ENCODE measurements around the gene HOMER1. TPM values are rescaled to one million over a fixed set of nuclear protein-coding genes. Genes with fewer than 3 reads are reported as not detected.

The HOMER1 gene
- total and polyA plus RNA-seq, 9 of the 15 experiments (the other 6 are each of a cell fraction or from before 2014, with no cell fraction given), result 6.3 to 39.9 (median 9.9) TPM

DNA sequence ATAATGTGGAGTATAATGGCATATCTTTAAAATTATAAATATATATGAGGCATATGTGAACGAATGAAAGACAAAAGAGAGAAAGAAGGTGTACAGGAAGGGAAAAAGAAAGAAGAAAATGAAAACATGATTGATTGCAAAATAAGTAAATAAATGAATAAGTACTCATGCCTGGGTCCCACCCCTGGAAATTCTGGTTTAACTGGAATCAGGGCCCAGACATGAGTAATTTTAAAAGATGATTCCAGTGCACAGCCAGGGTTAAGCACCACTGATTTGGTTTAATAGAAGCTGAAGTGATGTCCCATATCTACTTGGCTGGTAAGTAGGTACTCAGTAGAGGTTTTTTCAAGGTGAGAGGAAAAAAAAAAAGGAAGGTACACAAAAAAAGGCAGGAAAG lies 34.0 kb upstream of the HOMER1 start (continued):
- TF ChIP-seq SPI1 (IDR thresholded peaks at IDR 0.05; ENCODE audit: borderline replicate concordance, low read depth, low read length) (no peak), NFIX (CRISPR knock-in tag; IDR thresholded peaks at IDR 0.05; ENCODE audit: low read depth) (no peak), NR0B1 (IDR thresholded peaks at IDR 0.05; ENCODE audit: partially characterized antibody) (no peak), MEF2D (tag; conservative IDR thresholded peaks at IDR 0.05; ENCODE audit: low read depth) (no peak), RBM34 (IDR thresholded peaks at IDR 0.05; ENCODE audit: borderline replicate concordance, insufficient read depth, low read length) (no peak), HES1 (IDR thresholded peaks at IDR 0.05; ENCODE audit: low read depth) (no peak), RBM22 (IDR thresholded peaks at IDR 0.05; ENCODE audit: low read depth, low read length, poor library complexity, severe bottlenecking) (no peak), TRIM28 (IDR thresholded peaks at IDR 0.05) (no peak)

GRCh38 chr5:79547429-79547822 lies 33.5 kb upstream of the HOMER1 start:
- FAIRE-seq (no peak), ATAC-seq (peak; percentile 47), DNase-seq (ENCODE audit: extremely low read depth in 1 of 4, low spot score in 3 of 4) (no peak)
- H3K36me3 ChIP-seq (ENCODE audit: control insufficient read depth, insufficient read depth, low read length), result no peaks in the 10 kb centered on the region
- intact Hi-C loops (cut with micrococcal nuclease), result no loop called here
- WGBS (ENCODE audit: insufficient coverage, low coverage, missing lambda C conversion rate), result 36% methylated on average over 3 of the region's 3 CpGs
- ChIA-PET CTCF (ENCODE audit: low intra/inter-chr PET ratio) (no interaction called here), POLR2A (interaction anchor here (0.6 to 0.9 kb wide), 3 partner anchors 10 to 311 kb away, joined by 3 to 4 read pairs (median 3); no protein-coding TSS in a partner anchor)
- no peak overlapping the region for H3K4me3 ChIP-seq
- H3K9me1 ChIP-seq (ENCODE audit: control insufficient read depth, insufficient read depth, low read length), result no peaks in the 10 kb centered on the region
- in situ Hi-C loops (cut with MboI), result no loop called here
- 0 out of 3 replicates have a peak overlapping the region, but pooled peaks have one; percentile 4 for H3K27ac ChIP-seq (ENCODE audit: extremely low read depth, low read depth, low read length)
- no peaks in the 10 kb centered on the region for H4K20me1 ChIP-seq (replicated peaks; ENCODE audit: control insufficient read depth, insufficient read depth, low read length)
- peak overlapping the region; percentile 89 for H2AFZ ChIP-seq (ENCODE audit: low read depth, low read length)
- H3K9me3 ChIP-seq (replicated peaks; ENCODE audit: control insufficient read depth, insufficient read depth, low read depth, low read length), result no peaks in the 10 kb centered on the region
- H3K4me1 ChIP-seq (replicated peaks in 1 of 2; ENCODE audit: control insufficient read depth in 2 of 2, insufficient read depth in 2 of 2, low read length in 2 of 2), result peaks cover 0 to 12% of the 10 kb centered on the region in 2 experiments; a peak in 3 of 5 replicates
- no peaks in the 10 kb centered on the region for H3K79me2 ChIP-seq (ENCODE audit: control insufficient read depth, insufficient read depth, low read length)
- no peaks in the 10 kb centered on the region for H3K27me3 ChIP-seq (ENCODE audit: control insufficient read depth in 2 of 2, insufficient read depth in 2 of 2, low read length in 2 of 2)
- no peak overlapping the region for H3K9ac ChIP-seq (ENCODE audit: insufficient read depth in 1 of 2, low read depth in 2 of 2, low read length in 2 of 2)
- BruUV-seq (replicated peaks), result no TSS peak
- H3K4me2 ChIP-seq (ENCODE audit: insufficient read depth, low read length), result peak overlapping the region; percentile 28
- TF ChIP-seq, protein P1, sequence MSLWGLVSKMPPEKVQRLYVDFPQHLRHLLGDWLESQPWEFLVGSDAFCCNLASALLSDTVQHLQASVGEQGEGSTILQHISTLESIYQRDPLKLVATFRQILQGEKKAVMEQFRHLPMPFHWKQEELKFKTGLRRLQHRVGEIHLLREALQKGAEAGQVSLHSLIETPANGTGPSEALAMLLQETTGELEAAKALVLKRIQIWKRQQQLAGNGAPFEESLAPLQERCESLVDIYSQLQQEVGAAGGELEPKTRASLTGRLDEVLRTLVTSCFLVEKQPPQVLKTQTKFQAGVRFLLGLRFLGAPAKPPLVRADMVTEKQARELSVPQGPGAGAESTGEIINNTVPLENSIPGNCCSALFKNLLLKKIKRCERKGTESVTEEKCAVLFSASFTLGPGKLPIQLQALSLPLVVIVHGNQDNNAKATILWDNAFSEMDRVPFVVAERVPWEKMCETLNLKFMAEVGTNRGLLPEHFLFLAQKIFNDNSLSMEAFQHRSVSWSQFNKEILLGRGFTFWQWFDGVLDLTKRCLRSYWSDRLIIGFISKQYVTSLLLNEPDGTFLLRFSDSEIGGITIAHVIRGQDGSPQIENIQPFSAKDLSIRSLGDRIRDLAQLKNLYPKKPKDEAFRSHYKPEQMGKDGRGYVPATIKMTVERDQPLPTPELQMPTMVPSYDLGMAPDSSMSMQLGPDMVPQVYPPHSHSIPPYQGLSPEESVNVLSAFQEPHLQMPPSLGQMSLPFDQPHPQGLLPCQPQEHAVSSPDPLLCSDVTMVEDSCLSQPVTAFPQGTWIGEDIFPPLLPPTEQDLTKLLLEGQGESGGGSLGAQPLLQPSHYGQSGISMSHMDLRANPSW (CRISPR knock-in tag; IDR thresholded peaks at IDR 0.05), result no peak
- no peak for TF ChIP-seq ZNF668 (CRISPR knock-in tag; IDR thresholded peaks at IDR 0.05)
- TF ChIP-seq ZNF175 (CRISPR knock-in tag; IDR thresholded peaks at IDR 0.05; ENCODE audit: low read depth), result no peak
- TF ChIP-seq MEF2A (IDR thresholded peaks at IDR 0.05; ENCODE audit: control insufficient read depth, low read depth, low read length), result no peak
- 0 out of 4 replicates have a peak, but pooled peaks of 1 of the 2 experiments have one; percentile 14 for TF ChIP-seq HDAC1 (IDR thresholded peaks at IDR 0.05)
- TF ChIP-seq, protein P2, sequence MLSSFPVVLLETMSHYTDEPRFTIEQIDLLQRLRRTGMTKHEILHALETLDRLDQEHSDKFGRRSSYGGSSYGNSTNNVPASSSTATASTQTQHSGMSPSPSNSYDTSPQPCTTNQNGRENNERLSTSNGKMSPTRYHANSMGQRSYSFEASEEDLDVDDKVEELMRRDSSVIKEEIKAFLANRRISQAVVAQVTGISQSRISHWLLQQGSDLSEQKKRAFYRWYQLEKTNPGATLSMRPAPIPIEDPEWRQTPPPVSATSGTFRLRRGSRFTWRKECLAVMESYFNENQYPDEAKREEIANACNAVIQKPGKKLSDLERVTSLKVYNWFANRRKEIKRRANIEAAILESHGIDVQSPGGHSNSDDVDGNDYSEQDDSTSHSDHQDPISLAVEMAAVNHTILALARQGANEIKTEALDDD (IDR thresholded peaks at IDR 0.05), result no peak
- no peak for TF ChIP-seq NR3C1 (CRISPR knock-in tag; IDR thresholded peaks at IDR 0.05)
- peak; percentile 9; the same call in 1 of the 2 replicates for TF ChIP-seq CTBP1 (IDR thresholded peaks at IDR 0.05; ENCODE audit: borderline replicate concordance)
- no peak for TF ChIP-seq SP2 (IDR thresholded peaks at IDR 0.05; ENCODE audit: extremely low read depth, low read depth, low read length, poor library complexity, severe bottlenecking)
